CD4-positive, alpha-beta memory T cell (primary cell): ENCODE measurements around the gene CAMK1. TPM values are rescaled to one million over a fixed set of nuclear protein-coding genes. Genes with fewer than 3 reads are reported as not detected.
A peak's percentile ranks its signal among the peaks of the same experiment; 100 is the strongest.

Experiments used
- CTCF ChIA-PET: fragments of 350-600 bp; sonication (Branson Sonifier 250); formaldehyde crosslinking; loops from one replicate; lab custom pipeline; 2021; ENCODE audit warnings: inconsistent platforms; ENCODE audit not compliant: partially characterized antibody; lab: Charles Lee
- POLR2A ChIA-PET: fragments of 350-600 bp; sonication (Branson Sonifier 250); formaldehyde crosslinking; loops from one replicate; lab custom pipeline; 2021; ENCODE audit not compliant: partially characterized antibody; lab: Charles Lee
- DNase-seq, 5 donors: peaks; one replicate each; pipeline versions ENCODE4 v3.0.0 to v3.0.0-alpha.2; 2020 to 2022; ENCODE audit warnings: mixed read lengths in 1 of 5
- H3K27ac ChIP-seq: one replicate; pipeline ENCODE4 v1.7.0; 2013; ENCODE audit warnings: low read depth, low read length
- H3K27me3 ChIP-seq: 2 replicates; pipeline ENCODE4 v1.7.0; 2013; ENCODE audit warnings: mild to moderate bottlenecking, low read length, moderate library complexity; ENCODE audit not compliant: insufficient read depth
- H3K36me3 ChIP-seq: 2 replicates; pipeline ENCODE4 v1.7.0; 2013; ENCODE audit warnings: mild to moderate bottlenecking, low read length, moderate library complexity; ENCODE audit not compliant: insufficient read depth
- H3K4me1 ChIP-seq: 2 replicates; pipeline ENCODE4 v1.7.0; 2013; ENCODE audit warnings: mild to moderate bottlenecking, low read length, moderate library complexity; ENCODE audit not compliant: insufficient read depth
- H3K4me3 ChIP-seq, 2 donors: one replicate each; pipeline ENCODE4 v1.7.0; 2013; ENCODE audit warnings: low read length in 2 of 2, mild to moderate bottlenecking in 1 of 2
- H3K9me3 ChIP-seq, 2 donors: one replicate each; pipeline ENCODE4 v1.7.0; 2013; ENCODE audit warnings: low read length in 2 of 2, control low read depth in 1 of 2; ENCODE audit not compliant: control insufficient read depth in 1 of 2
- H3K27ac Mint-ChIP-seq, 7 donors: one replicate each; pipeline ENCODE4 v1.8.0; 2020 to 2021; ENCODE audit warnings: mixed read lengths in 7 of 7, mild to moderate bottlenecking in 6 of 7, inconsistent platforms in 3 of 7, moderate library complexity in 3 of 7
- H3K27me3 Mint-ChIP-seq, 2 donors: one replicate each; pipeline ENCODE4 v1.8.0; 2020 to 2021; ENCODE audit warnings: mixed read lengths in 2 of 2
- H3K36me3 Mint-ChIP-seq, 2 donors: one replicate each; pipeline ENCODE4 v1.8.0; 2020 to 2021; ENCODE audit warnings: mixed read lengths in 2 of 2, inconsistent platforms in 1 of 2, mild to moderate bottlenecking in 1 of 2
- H3K4me1 Mint-ChIP-seq, 4 donors: one replicate each; pipeline ENCODE4 v1.8.0; 2020 to 2021; ENCODE audit warnings: mixed read lengths in 4 of 4, mild to moderate bottlenecking in 1 of 4
- H3K4me3 Mint-ChIP-seq, 8 donors: one replicate each; pipeline ENCODE4 v1.8.0; 2020 to 2021; ENCODE audit warnings: mixed read lengths in 8 of 8, mild to moderate bottlenecking in 7 of 8, moderate library complexity in 6 of 8, inconsistent platforms in 3 of 8
- H3K9me3 Mint-ChIP-seq, 8 donors: one replicate each; pipeline ENCODE4 v1.8.0; 2020 to 2021; ENCODE audit warnings: mixed read lengths in 8 of 8, mild to moderate bottlenecking in 5 of 8, inconsistent platforms in 3 of 8, moderate library complexity in 1 of 8
- intact Hi-C: fragments of 100-400 bp; cut with micrococcal nuclease; formaldehyde crosslinking; loops from one replicate; pipeline ENCODE4 v1.15.1; 2023
- polyA plus RNA-seq, 2 donors: library from polyadenylated mRNA; unstranded; fragments of 300-500 nt; fragmentation: Illumina TruSeq; gene quantifications; one replicate each; pipeline ENCODE4 v1.2.3, GENCODE V29; 2021
- total RNA-seq, 2 experiments: library from RNA; stranded (reverse); gene quantifications; one replicate each; pipeline ENCODE4 v1.2.3, GENCODE V29; 2021

Gene CAMK1
- total and polyA plus RNA-seq, 4 experiments from 2014 or later: 2.1 to 5.8 (median 3.1) TPM

DNA sequence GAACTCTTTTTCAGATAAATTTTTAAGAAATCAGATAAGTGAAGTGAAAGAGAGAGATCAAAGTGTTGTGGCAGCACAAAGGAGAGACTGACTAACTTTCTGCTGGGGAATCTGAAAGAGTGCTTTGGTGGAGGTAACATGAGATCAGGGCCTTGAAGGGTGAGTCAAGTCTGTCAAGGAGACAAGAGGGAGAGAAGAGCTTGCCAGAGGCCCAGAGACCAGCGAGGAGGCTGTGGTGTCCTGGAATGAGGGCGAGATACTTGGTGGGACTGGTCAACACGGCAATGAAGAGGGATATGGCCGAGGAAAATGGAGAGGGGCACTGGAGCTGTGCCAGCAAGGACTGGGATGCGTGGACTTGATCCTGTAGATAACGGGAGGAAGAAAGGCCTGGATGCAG lies 18.0 kb upstream of the CAMK1 start:
- intact Hi-C loops: no loop called here
- POLR2A ChIA-PET: interaction anchor here (0.7 kb wide), 1 partner anchor 9 kb away, joined by 3 read pairs; no protein-coding TSS in a partner anchor
- Mint-ChIP-seq H3K4me1 (peaks cover 33 to 49% (median 38%) of the 10 kb centered on the region in 4 donors), H3K36me3 (peaks cover 46 to 63% of the 10 kb centered on the region in 2 donors), H3K4me3 (peak overlapping the region in 4 of 8 donors; percentile 13 to 57 (median 46)), H3K27me3 (no peaks in the 10 kb centered on the region), H3K9me3 (no peaks in the 10 kb centered on the region), H3K27ac (peak overlapping the region in 6 of 7 donors; percentile 23 to 90 (median 54))
- CTCF ChIA-PET: no interaction called here
- no peaks in the 10 kb centered on the region for H3K27me3 ChIP-seq
- H3K4me3 ChIP-seq: no peak overlapping the region
- DNase-seq: peak in 1 of 5 donors; percentile 37
- H3K36me3 ChIP-seq: peaks cover 28% of the 10 kb centered on the region
- H3K27ac ChIP-seq: no peak overlapping the region
- H3K9me3 ChIP-seq: no peaks in the 10 kb centered on the region
- H3K4me1 ChIP-seq: peaks cover 33% of the 10 kb centered on the region

DNA sequence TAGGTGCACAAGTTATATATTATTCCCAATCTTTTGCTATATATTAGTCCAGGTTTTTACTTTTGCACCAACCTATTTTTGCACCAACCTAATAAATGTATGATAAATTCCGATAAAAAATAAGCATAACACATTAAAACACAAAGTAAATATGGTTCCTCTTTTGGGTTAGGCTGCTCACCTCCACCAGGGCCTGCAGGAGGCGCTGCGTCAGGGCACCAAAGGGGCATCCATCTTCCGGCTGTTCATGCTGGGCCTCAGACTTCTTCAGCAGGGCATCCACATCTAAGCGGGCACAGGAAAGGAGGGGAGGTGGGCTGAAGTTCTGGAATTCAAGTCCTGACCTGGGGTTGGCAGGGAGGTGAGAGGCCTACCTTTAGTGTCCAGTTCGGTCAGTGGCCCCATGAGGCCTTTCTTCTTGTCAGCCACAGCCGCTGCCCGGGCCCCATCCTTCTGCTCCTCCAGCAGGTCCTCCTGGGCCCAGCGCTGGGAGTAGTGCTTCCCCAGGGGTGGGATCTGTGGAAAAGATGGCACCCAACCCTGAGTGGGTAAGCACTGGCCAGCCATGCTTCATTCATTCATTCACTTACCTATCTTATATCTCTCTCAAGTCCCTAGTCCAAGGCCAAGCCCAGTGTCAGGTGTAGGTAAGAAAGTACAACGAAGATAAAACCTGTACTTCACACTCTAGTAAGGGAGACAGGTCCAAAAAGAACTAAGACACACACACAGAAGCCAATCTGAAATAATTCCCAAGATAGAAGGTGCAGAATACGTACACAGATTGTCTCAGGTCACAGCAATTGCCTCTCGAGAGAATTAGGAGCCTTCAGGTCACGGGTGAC lies 17.3 kb upstream of the CAMK1 start:
- Mint-ChIP-seq H3K27ac (peak overlapping the region in 4 of 7 donors; percentile 23 to 66 (median 50)), H3K4me3 (peak overlapping the region in 2 of 8 donors; percentile 27 to 39), H3K36me3 (peaks cover 50 to 65% of the 10 kb centered on the region in 2 donors), H3K9me3 (no peaks in the 10 kb centered on the region), H3K4me1 (peaks cover 36 to 49% (median 42%) of the 10 kb centered on the region in 4 donors), H3K27me3 (no peaks in the 10 kb centered on the region)
- no peak for DNase-seq
- Histone ChIP-seq H3K36me3 (peaks cover 35% of the 10 kb centered on the region), H3K27me3 (no peaks in the 10 kb centered on the region), H3K4me3 (no peak overlapping the region), H3K9me3 (no peaks in the 10 kb centered on the region), H3K4me1 (peaks cover 32% of the 10 kb centered on the region), H3K27ac (no peak overlapping the region)
- ChIA-PET POLR2A (interaction anchor here (0.7 kb wide), 1 partner anchor 9 kb away, joined by 3 read pairs; no protein-coding TSS in a partner anchor), CTCF (interaction anchor here (0.6 kb wide), 1 partner anchor 38 kb away, joined by 3 read pairs; the partner anchor contains the start of gene OGG1)
- intact Hi-C loops: no loop called here

DNA sequence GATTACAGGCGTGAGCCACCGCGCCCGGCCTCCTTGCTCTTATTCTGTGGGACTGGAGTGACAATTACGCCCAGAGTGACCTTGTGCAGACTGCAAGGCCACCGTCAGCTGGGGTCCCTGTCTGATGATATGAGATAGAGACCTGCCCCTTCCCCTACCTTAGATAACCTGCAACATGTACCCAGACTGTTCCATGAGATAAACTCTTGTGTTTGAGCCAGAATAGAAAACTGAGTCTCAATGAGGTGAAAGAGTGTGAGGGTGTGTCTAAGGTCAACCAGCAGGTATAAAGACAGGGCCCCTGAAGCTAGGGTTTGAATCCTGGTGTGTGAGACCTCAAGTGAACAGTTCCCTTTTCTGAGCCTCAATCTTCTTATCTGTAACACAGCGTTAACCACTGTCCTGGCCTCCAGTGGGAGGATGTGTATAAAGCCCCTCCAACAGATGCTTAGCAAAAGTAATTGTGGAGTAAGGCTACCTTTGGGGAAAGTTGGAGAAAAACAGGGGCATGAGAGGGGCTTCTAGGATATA lies 16.5 kb upstream of the CAMK1 start:
- Histone ChIP-seq H3K4me1 (peaks cover 31% of the 10 kb centered on the region), H3K27ac (no peak overlapping the region), H3K27me3 (no peaks in the 10 kb centered on the region), H3K4me3 (no peak overlapping the region), H3K36me3 (peaks cover 36% of the 10 kb centered on the region), H3K9me3 (no peaks in the 10 kb centered on the region)
- intact Hi-C loops: no loop called here
- Mint-ChIP-seq H3K27ac (peak overlapping the region in 3 of 7 donors; percentile 18 to 41 (median 26)), H3K27me3 (no peaks in the 10 kb centered on the region), H3K4me1 (peaks cover 33 to 46% (median 40%) of the 10 kb centered on the region in 4 donors), H3K4me3 (no peak overlapping the region), H3K36me3 (peaks cover 52 to 67% of the 10 kb centered on the region in 2 donors), H3K9me3 (no peaks in the 10 kb centered on the region)
- CTCF ChIA-PET: interaction anchor here (0.6 to 1.2 kb wide), 2 partner anchors 37 to 160 kb away, joined by 3 to 4 read pairs; partner anchors contain the start of gene OGG1
- no peak for DNase-seq
- POLR2A ChIA-PET: no interaction called here

DNA sequence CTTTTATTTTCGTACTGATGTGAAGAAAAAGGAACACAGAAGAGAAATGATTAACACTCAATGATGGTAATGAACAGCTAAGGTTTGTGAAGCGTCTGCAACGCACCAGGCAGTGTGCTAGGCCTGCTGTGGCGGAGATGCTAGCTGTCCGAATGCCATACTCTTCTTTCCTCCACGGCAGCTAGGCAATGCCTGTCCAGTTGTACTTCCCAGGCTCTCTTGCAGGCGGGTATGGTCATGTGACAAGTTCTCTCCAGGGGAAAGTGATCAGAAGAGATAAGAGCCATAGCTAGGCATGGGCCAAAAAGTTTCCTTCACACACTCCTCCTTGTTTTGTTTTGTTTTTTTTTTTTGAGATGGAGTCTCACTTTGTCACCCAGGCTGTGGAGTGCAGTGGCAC lies 15.9 kb upstream of the CAMK1 start:
- H3K27ac ChIP-seq: no peak overlapping the region
- H3K36me3 ChIP-seq: peaks cover 36% of the 10 kb centered on the region
- Mint-ChIP-seq H3K27ac (peak overlapping the region in 2 of 7 donors; percentile 30 to 61), H3K36me3 (peaks cover 54 to 70% of the 10 kb centered on the region in 2 donors), H3K4me1 (peaks cover 32 to 46% (median 40%) of the 10 kb centered on the region in 4 donors), H3K4me3 (no peak overlapping the region), H3K27me3 (no peaks in the 10 kb centered on the region), H3K9me3 (no peaks in the 10 kb centered on the region)
- H3K4me1 ChIP-seq: peaks cover 31% of the 10 kb centered on the region
- POLR2A ChIA-PET: no interaction called here
- intact Hi-C loops: no loop called here
- no peaks in the 10 kb centered on the region for H3K27me3 ChIP-seq
- CTCF ChIA-PET: interaction anchor here (1.2 kb wide), 1 partner anchor 161 kb away, joined by 4 read pairs; no protein-coding TSS in a partner anchor
- no peaks in the 10 kb centered on the region for H3K9me3 ChIP-seq
- no peak overlapping the region for H3K4me3 ChIP-seq
- DNase-seq: no peak

DNA sequence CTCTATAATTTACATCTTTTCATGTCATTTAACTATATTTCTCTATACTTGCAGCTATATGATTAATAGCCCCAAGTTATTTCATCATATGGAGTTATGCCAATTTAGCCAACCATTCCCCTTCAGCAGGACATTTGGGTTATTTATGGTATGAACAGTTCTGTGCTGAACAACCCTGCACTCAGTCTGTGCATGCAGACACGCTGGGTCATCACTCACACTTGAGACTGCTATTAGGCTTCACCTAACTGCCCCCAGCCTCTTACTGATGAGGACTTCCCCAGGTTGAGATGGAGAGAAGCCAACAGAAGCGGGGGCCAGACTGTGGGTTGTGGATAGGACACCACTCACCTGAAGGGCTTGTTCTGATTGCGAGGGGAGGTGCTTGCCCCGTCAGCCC lies 15.2 kb upstream of the CAMK1 start:
- no peaks in the 10 kb centered on the region for H3K27me3 Mint-ChIP-seq
- Histone ChIP-seq H3K27ac (no peak overlapping the region), H3K9me3 (no peaks in the 10 kb centered on the region), H3K4me3 (no peak overlapping the region), H3K27me3 (no peaks in the 10 kb centered on the region), H3K36me3 (peaks cover 36% of the 10 kb centered on the region), H3K4me1 (peaks cover 33% of the 10 kb centered on the region)
- no peak overlapping the region for H3K4me3 Mint-ChIP-seq
- intact Hi-C loops: loop anchor here (5.0 kb wide), 1 partner anchor 952 kb away; no protein-coding TSS in a partner anchor
- H3K9me3 Mint-ChIP-seq: no peaks in the 10 kb centered on the region
- ChIA-PET CTCF (interaction anchor here (1.2 kb wide), 1 partner anchor 161 kb away, joined by 4 read pairs; no protein-coding TSS in a partner anchor), POLR2A (no interaction called here)
- H3K27ac Mint-ChIP-seq: no peak overlapping the region
- H3K36me3 Mint-ChIP-seq: peaks cover 49 to 64% of the 10 kb centered on the region in 2 donors
- DNase-seq: no peak
- peaks cover 33 to 46% (median 40%) of the 10 kb centered on the region in 4 donors for H3K4me1 Mint-ChIP-seq

DNA sequence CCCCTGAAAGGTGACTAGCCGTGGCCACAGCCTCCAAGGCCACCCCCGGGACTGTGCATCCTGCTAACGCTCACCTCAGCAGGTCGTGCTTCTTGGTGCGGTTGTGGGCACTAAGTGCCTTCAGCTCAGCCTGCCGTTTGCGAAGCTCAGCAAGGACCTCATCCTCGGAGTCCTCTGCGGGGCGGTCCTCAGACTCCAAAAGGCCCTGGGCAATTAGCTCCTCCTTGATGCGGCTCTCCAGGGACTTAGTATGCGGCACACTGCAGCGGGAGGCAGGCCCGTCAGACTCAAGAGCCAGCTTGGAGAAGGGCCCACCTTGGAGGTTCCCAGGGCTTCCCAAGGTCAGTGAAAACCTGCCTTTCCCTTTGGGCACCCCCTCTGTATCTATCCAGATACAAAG lies 14.2 kb upstream of the CAMK1 start:
- no peak for DNase-seq
- Histone ChIP-seq H3K36me3 (peaks cover 28% of the 10 kb centered on the region), H3K9me3 (no peaks in the 10 kb centered on the region), H3K4me1 (peaks cover 43% of the 10 kb centered on the region), H3K4me3 (no peak overlapping the region), H3K27me3 (no peaks in the 10 kb centered on the region), H3K27ac (no peak overlapping the region)
- Mint-ChIP-seq H3K27me3 (no peaks in the 10 kb centered on the region), H3K4me1 (peaks cover 39 to 56% (median 48%) of the 10 kb centered on the region in 4 donors), H3K27ac (peak overlapping the region in 1 of 7 donors; percentile 60), H3K36me3 (peaks cover 40 to 54% of the 10 kb centered on the region in 2 donors), H3K4me3 (no peak overlapping the region), H3K9me3 (no peaks in the 10 kb centered on the region)
- POLR2A ChIA-PET: no interaction called here
- intact Hi-C loops: loop anchor here (5.0 kb wide), 1 partner anchor 953 kb away; no protein-coding TSS in a partner anchor
- CTCF ChIA-PET: no interaction called here
